Ovary (tissue), 3 donors: ENCODE measurements around the gene CCNB1.

Experiments
- CTCF ChIP-seq, 3 donors: fragments of 450-650 bp in 2 of 3; fragments of 200-600 bp in 1 of 3; IDR thresholded peaks; one replicate each; pipeline versions ENCODE4 v1.5.1 to v1.8.0; 2016 to 2022; ENCODE audit warnings: antibody characterized with exemption in 3 of 3, mild to moderate bottlenecking in 1 of 3
- POLR2A ChIP-seq: fragments of 450-650 bp; IDR thresholded peaks from one replicate; pipeline ENCODE4 v1.6.1; 2017; ENCODE audit warnings: antibody characterized with exemption, mild to moderate bottlenecking, moderate library complexity
- donor health status: DM: no; HTN: no; CAD: no.

GRCh38 chr5:69209602-69210001 lies 42.7 kb downstream of the CCNB1 start:
- no peak for TF ChIP-seq CTCF (IDR thresholded peaks at IDR 0.05)
- no peak for TF ChIP-seq POLR2A
